Measurements from ENCODE around the gene SSBP3.

SSBP3 gene

DNA sequence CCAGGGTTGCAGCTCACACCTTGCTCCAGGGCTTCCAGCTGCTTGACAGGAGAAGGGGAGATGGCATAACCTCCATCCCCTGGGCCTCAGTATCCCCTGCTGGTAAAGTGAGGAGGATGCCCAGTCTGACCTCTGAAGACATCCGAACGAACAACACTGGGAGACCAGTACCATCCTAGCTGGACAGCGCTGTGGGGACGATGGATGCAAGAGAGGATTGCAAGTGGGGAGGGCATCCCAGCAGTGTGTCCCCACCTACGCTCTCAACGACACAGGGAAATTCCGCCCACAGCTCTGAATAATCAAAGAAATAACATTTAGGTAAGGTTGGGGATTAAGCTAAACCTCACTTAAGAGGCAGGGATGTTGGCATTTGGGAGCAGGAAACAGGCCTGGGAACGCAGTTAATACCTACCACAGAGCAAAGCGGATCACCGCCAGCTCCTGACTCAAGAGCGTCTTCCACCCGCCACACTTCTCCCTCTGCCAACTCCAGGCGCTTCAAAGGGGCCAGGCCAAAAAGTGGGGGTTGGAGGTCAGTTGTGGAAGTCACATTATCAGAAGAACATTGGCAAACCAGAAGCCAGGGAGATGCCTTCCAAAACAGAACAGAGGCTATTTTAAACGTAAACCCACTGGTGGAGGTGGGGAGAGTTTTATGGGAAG is 47.6 kb downstream of the SSBP3 start:
- Histone ChIP-seq H3K4me2 (peak overlapping the region; percentile 56), H3K9me3 (no peaks in the 10 kb centered on the region), H4K20me1 (peaks cover 100% of the 10 kb centered on the region), H3K27me3 (no peaks in the 10 kb centered on the region), H3K36me3 (peaks cover 42% of the 10 kb centered on the region), H3K27ac (no peak overlapping the region), H3K4me1 (peaks cover 70% of the 10 kb centered on the region), H3K4me3 (no peak overlapping the region), H3K9ac (no peak overlapping the region)
- no peak for TF ChIP-seq Cebpa-rat (IDR thresholded peaks at IDR 0.05)

- H3K4me3 ChIP-seq: no peak overlapping the region
- H3K36me3 ChIP-seq: peaks cover 49% of the 10 kb centered on the region
- H3K4me2 ChIP-seq: peak overlapping the region; percentile 56
- no peak for TF ChIP-seq Cebpa-rat (IDR thresholded peaks at IDR 0.05)
- H3K9ac ChIP-seq: 0 out of 2 replicates have a peak overlapping the region, but pooled peaks have one; percentile 52
- H3K4me1 ChIP-seq: peaks cover 64% of the 10 kb centered on the region
- H3K27ac ChIP-seq: no peak overlapping the region
- peaks cover 100% of the 10 kb centered on the region for H4K20me1 ChIP-seq
- H3K9me3 ChIP-seq: no peaks in the 10 kb centered on the region
- no peaks in the 10 kb centered on the region for H3K27me3 ChIP-seq
Measured at GRCh38 chr1:54357967-54358366, 48.2 kb downstream of the SSBP3 start.

DNA sequence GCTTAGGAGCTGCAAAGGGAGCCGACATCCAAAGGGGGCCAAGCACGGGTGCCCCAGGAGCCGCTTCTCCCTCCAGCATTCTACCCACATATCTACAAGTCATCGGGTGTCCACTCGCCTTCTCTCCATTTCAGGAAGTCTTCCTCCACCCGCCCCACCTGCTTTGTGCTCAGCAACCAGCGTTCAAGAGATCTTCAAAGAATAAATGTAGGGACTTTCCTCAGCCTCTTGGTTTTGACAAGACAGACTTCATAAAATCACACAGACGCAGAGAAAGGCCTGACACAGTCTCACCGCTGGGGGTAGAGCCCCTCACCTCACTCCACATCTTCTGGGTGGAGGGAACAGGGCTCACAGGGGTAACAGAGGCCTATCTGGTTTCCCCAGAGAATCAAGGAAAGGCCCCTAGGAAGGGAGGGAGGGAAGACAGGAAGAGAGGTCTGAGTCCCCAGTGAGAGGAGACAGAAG is 49.5 kb downstream of the SSBP3 start:
- Histone ChIP-seq H4K20me1 (peaks cover 100% of the 10 kb centered on the region), H3K4me3 (no peak overlapping the region), H3K36me3 (peaks cover 61% of the 10 kb centered on the region), H3K9ac (peak overlapping the region; percentile 52; the same call in 1 of the 2 replicates), H3K27ac (peak overlapping the region; percentile 56; the same call in 1 of the 2 replicates), H3K4me1 (peaks cover 51% of the 10 kb centered on the region), H3K9me3 (no peaks in the 10 kb centered on the region), H3K27me3 (no peaks in the 10 kb centered on the region), H3K4me2 (peak overlapping the region; percentile 56)
- no peak for TF ChIP-seq Cebpa-rat (IDR thresholded peaks at IDR 0.05)

DNA sequence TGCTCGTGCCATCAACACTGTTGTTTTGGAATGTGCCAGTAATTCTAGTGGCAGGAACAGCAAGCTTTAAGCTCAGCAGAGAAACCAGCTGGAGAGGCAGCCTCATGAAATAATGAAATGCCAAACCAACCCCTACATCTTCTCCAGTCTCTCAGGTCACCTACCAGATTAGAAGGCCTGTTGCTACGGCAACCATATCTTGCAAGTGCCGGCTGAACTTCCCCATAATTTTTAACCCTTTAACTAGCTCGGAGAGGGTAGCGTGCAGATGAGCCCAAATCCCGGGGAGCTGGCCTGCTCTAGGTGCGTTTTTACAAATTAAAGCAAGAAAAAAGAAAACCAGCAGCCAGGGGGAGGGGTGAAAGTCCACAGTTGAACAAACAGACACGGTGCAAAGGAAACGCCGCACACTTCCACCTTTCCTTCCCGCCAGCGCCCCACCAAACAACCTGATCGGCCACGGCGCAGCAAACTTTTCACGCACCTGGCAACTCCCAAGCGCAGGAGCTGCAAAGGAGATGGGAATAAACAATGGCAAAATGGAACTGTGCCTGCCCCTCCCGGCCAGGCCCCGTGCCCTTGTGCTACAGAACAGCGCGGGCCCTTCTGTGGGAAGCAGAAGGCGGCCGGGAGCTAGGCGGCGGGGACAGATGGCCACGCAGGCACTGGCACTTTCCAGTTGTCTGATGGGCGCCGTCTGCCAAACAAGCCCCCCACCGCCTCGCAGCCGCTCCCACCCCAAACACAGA is 50.1 kb downstream of the SSBP3 start:
- TF ChIP-seq Cebpa-rat (IDR thresholded peaks at IDR 0.05): no peak
- Histone ChIP-seq H3K27ac (0 out of 2 replicates have a peak overlapping the region, but pooled peaks have one; percentile 56), H3K4me1 (peaks cover 50% of the 10 kb centered on the region), H3K9me3 (no peaks in the 10 kb centered on the region), H3K4me2 (peak overlapping the region; percentile 56), H4K20me1 (peaks cover 100% of the 10 kb centered on the region), H3K4me3 (no peak overlapping the region), H3K27me3 (no peaks in the 10 kb centered on the region), H3K36me3 (peaks cover 65% of the 10 kb centered on the region), H3K9ac (no peak overlapping the region)

DNA sequence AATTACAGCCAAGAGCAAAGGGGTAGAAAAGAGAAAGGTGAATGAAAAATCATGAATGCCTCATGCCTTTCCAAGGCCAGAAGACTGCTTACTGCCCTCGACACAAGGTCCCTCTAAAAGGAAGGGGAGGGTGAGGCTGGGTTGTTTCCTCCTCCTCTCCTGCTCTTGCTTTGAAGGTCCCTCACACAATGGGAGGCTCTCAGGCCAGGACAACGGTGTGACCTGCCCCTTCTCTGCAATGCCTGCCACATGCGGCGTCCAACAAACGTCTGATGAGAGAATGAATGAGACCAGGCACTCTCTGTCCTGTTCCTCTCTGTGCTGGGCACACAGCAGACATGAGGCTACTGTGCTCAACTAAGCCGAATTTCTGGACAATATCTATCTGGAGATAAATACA is 51.3 kb downstream of the SSBP3 start:
- Histone ChIP-seq H3K4me2 (no peak overlapping the region), H3K9me3 (no peaks in the 10 kb centered on the region), H3K36me3 (peaks cover 69% of the 10 kb centered on the region), H4K20me1 (peaks cover 100% of the 10 kb centered on the region), H3K27me3 (no peaks in the 10 kb centered on the region), H3K27ac (0 out of 2 replicates have a peak overlapping the region, but pooled peaks have one; percentile 14), H3K4me3 (no peak overlapping the region), H3K4me1 (peaks cover 50% of the 10 kb centered on the region), H3K9ac (no peak overlapping the region)
- TF ChIP-seq Cebpa-rat (IDR thresholded peaks at IDR 0.05): no peak

- no peaks in the 10 kb centered on the region for H3K9me3 ChIP-seq
- TF ChIP-seq Cebpa-rat (IDR thresholded peaks at IDR 0.05): no peak
- no peak overlapping the region for H3K9ac ChIP-seq
- peaks cover 100% of the 10 kb centered on the region for H4K20me1 ChIP-seq
- peaks cover 69% of the 10 kb centered on the region for H3K36me3 ChIP-seq
- no peak overlapping the region for H3K27ac ChIP-seq
- H3K4me3 ChIP-seq: no peak overlapping the region
- no peaks in the 10 kb centered on the region for H3K27me3 ChIP-seq
- H3K4me1 ChIP-seq: peaks cover 50% of the 10 kb centered on the region
- no peak overlapping the region for H3K4me2 ChIP-seq
Measured at GRCh38 chr1:54353959-54354358, 52.2 kb downstream of the SSBP3 start.

- H3K4me3 ChIP-seq: no peak overlapping the region
- H3K4me2 ChIP-seq: no peak overlapping the region
- peaks cover 38% of the 10 kb centered on the region for H3K4me1 ChIP-seq
- H3K9ac ChIP-seq: no peak overlapping the region
- no peaks in the 10 kb centered on the region for H3K27me3 ChIP-seq
- no peaks in the 10 kb centered on the region for H3K9me3 ChIP-seq
- peaks cover 98% of the 10 kb centered on the region for H4K20me1 ChIP-seq
- H3K36me3 ChIP-seq: peaks cover 67% of the 10 kb centered on the region
- no peak for TF ChIP-seq Cebpa-rat (IDR thresholded peaks at IDR 0.05)
- peak overlapping the region; percentile 41; the same call in 1 of the 2 replicates for H3K27ac ChIP-seq
Measured at GRCh38 chr1:54352755-54353154, 53.4 kb downstream of the SSBP3 start.

GRCh38 chr1:54350360-54350759 is 55.8 kb downstream of the SSBP3 start:
- no peaks in the 10 kb centered on the region for H3K9me3 ChIP-seq
- no peak overlapping the region for H3K27ac ChIP-seq
- H3K4me1 ChIP-seq: peaks cover 14% of the 10 kb centered on the region
- H4K20me1 ChIP-seq: peaks cover 98% of the 10 kb centered on the region
- TF ChIP-seq Cebpa-rat (IDR thresholded peaks at IDR 0.05): no peak
- no peak overlapping the region for H3K4me2 ChIP-seq
- H3K9ac ChIP-seq: no peak overlapping the region
- peaks cover 74% of the 10 kb centered on the region for H3K36me3 ChIP-seq
- H3K27me3 ChIP-seq: no peaks in the 10 kb centered on the region
- no peak overlapping the region for H3K4me3 ChIP-seq

DNA sequence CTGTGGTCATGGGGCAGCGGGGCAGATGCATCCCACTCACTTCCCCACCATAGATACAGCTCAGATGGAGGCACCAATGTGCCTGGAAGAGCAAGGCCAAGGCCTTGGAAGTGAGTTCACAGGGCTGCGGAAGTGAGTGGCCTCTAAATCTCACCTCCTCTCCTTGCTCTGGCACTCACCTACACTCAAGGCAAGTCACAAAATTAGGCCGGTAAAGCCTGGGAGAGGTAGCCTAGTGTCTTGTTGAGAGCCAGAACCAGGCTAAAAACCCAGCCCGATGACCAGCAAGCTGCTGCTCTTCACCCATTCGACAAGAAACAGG is 57.5 kb downstream of the SSBP3 start:
- Histone ChIP-seq H3K4me1 (no peaks in the 10 kb centered on the region), H3K4me2 (no peak overlapping the region), H3K36me3 (peaks cover 82% of the 10 kb centered on the region), H3K27ac (no peak overlapping the region), H3K9ac (no peak overlapping the region), H3K4me3 (no peak overlapping the region), H3K27me3 (no peaks in the 10 kb centered on the region), H3K9me3 (no peaks in the 10 kb centered on the region), H4K20me1 (peaks cover 98% of the 10 kb centered on the region)
- TF ChIP-seq Cebpa-rat (IDR thresholded peaks at IDR 0.05): no peak
